ENCODE data around the gene DISP3. TPM values are rescaled to one million over a fixed set of nuclear protein-coding genes. Genes with fewer than 3 reads are reported as not detected.

Gene DISP3
- polyA plus RNA-seq, 3 donors: 0.01 TPM; not detected in 2

DNA sequence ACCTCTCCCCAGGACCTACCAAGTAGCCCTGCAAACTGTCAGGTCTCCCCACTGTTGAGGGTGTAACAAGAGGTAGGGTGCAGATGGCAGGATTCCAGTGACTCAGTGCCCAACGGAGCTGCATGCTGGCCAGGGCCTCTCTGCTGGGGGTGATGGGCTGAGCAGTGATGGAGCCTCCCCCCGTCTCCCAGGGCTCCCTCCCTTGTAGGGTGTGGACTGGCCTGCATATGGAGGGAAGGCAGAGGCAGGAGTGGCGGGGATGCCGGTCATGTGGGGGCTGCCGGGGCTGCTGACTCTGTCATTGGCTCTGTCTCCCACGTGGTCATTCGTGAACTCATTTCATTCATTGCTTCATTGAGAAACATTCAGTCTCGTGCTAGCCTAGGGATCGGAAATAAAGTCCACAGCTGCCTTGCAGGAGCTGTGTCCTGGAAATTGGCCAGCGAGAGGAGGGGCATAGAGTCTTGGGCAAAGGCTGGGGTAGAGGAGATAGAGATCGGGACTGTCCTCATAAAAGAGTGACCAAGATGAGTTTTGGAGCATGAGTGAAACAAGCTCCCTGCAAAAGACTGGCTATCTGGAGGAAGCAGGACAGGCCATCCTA, 22.9 kb upstream of the DISP3 start:
- DNase-seq: no peak
- no peaks in the 10 kb centered on the region for H3K4me1 ChIP-seq (ENCODE audit: control insufficient read depth in 1 of 2, insufficient read depth in 2 of 2, low read length in 2 of 2)
- no peaks in the 10 kb centered on the region for H3K79me2 ChIP-seq (ENCODE audit: insufficient read depth, low read length)
- intact Hi-C loops (cut with micrococcal nuclease): loop anchor here in 1 of 2 donors (2.0 kb wide), 1 partner anchor 65 kb away; no protein-coding TSS in a partner anchor
- peaks cover 8 to 13% (median 11%) of the 10 kb centered on the region in 3 donors for H3K27me3 Mint-ChIP-seq (ENCODE audit: low read depth in 3 of 3)
- no peak overlapping the region for H2AFZ ChIP-seq (ENCODE audit: insufficient read depth, low read depth, low read length, poor library complexity, severe bottlenecking)
- no peaks in the 10 kb centered on the region for H3K36me3 Mint-ChIP-seq
- H3K27ac Mint-ChIP-seq: peak overlapping the region in 1 of 7 donors; percentile 30
- no peaks in the 10 kb centered on the region for H3K4me1 Mint-ChIP-seq
- H3K27me3 ChIP-seq (ENCODE audit: control insufficient read depth in 2 of 2, insufficient read depth in 2 of 2, low read length in 2 of 2): peaks cover 0 to 3% of the 10 kb centered on the region in 2 donors
- H3K9me3 ChIP-seq (replicated peaks in 1 of 2; ENCODE audit: control insufficient read depth in 1 of 2, insufficient read depth in 1 of 2, low read length in 2 of 2): no peaks in the 10 kb centered on the region
- no peaks in the 10 kb centered on the region for H3K36me3 ChIP-seq (replicated peaks in 1 of 2; ENCODE audit: control insufficient read depth in 1 of 2, insufficient read depth in 2 of 2, low read length in 2 of 2)
- no peak overlapping the region for H3K4me2 ChIP-seq (replicated peaks; ENCODE audit: extremely low read depth, low read length, poor library complexity, severe bottlenecking)
- no peaks in the 10 kb centered on the region for H4K20me1 ChIP-seq (ENCODE audit: insufficient read depth, low read length)
- H3K27ac ChIP-seq (ENCODE audit: low read depth in 1 of 2, low read length in 2 of 2): no peak overlapping the region
- whole genome bisulfite sequencing (ENCODE audit: insufficient coverage): 72% methylated on average over 8 of the region's 11 CpGs
- H3K4me3 Mint-ChIP-seq: no peak overlapping the region
- no peak overlapping the region for H3K9ac ChIP-seq (ENCODE audit: insufficient read depth, low read length, poor library complexity, severe bottlenecking)
- H3K4me3 ChIP-seq (replicated peaks in 1 of 3; ENCODE audit: low read depth in 2 of 3, low read length in 3 of 3): no peak overlapping the region
- H3K9me3 Mint-ChIP-seq: peaks cover 0 to 5% (median 0%) of the 10 kb centered on the region in 7 donors
- TF ChIP-seq, protein P1, sequence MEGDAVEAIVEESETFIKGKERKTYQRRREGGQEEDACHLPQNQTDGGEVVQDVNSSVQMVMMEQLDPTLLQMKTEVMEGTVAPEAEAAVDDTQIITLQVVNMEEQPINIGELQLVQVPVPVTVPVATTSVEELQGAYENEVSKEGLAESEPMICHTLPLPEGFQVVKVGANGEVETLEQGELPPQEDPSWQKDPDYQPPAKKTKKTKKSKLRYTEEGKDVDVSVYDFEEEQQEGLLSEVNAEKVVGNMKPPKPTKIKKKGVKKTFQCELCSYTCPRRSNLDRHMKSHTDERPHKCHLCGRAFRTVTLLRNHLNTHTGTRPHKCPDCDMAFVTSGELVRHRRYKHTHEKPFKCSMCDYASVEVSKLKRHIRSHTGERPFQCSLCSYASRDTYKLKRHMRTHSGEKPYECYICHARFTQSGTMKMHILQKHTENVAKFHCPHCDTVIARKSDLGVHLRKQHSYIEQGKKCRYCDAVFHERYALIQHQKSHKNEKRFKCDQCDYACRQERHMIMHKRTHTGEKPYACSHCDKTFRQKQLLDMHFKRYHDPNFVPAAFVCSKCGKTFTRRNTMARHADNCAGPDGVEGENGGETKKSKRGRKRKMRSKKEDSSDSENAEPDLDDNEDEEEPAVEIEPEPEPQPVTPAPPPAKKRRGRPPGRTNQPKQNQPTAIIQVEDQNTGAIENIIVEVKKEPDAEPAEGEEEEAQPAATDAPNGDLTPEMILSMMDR (IDR thresholded peaks at IDR 0.05): no peak

DNA sequence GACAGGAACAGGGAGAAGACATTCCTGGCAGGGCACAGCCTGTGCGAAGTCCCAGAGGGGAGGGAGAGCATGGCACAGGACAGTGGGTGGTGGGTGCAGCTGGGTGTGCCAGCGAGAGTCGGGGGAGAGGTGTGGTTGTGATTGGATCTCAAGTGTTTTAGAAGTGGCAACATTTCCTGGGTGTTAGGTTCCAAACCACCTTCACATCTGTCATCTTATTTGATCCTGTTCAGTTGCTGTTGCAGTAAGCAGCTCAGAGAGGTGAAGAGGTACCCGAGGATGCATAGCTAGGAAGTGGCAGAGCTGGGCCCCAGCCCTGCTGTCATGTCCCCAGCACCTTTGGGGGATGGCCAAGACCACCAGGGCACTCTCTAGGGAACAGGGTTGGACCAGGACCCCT, 22.0 kb upstream of the DISP3 start:
- H3K27me3 ChIP-seq (ENCODE audit: control insufficient read depth in 2 of 2, insufficient read depth in 2 of 2, low read length in 2 of 2): peaks cover 0 to 3% of the 10 kb centered on the region in 2 donors
- H3K27ac ChIP-seq (ENCODE audit: low read depth in 1 of 2, low read length in 2 of 2): no peak overlapping the region

More for the DNA sequence above, 22.0 kb upstream of the DISP3 start:
- Mint-ChIP-seq H3K36me3 (no peaks in the 10 kb centered on the region), H3K4me1 (no peaks in the 10 kb centered on the region), H3K9me3 (peaks cover 0 to 5% (median 0%) of the 10 kb centered on the region in 7 donors), H3K27ac (no peak overlapping the region), H3K4me3 (no peak overlapping the region), H3K27me3 (ENCODE audit: low read depth in 3 of 3) (peaks cover 8 to 12% (median 9%) of the 10 kb centered on the region in 3 donors)
- Histone ChIP-seq H3K4me2 (replicated peaks; ENCODE audit: extremely low read depth, low read length, poor library complexity, severe bottlenecking) (no peak overlapping the region), H3K36me3 (replicated peaks in 1 of 2; ENCODE audit: control insufficient read depth in 1 of 2, insufficient read depth in 2 of 2, low read length in 2 of 2) (no peaks in the 10 kb centered on the region), H3K79me2 (ENCODE audit: insufficient read depth, low read length) (no peaks in the 10 kb centered on the region), H3K4me1 (ENCODE audit: control insufficient read depth in 1 of 2, insufficient read depth in 2 of 2, low read length in 2 of 2) (no peaks in the 10 kb centered on the region), H3K4me3 (replicated peaks in 1 of 3; ENCODE audit: low read depth in 2 of 3, low read length in 3 of 3) (no peak overlapping the region), H2AFZ (ENCODE audit: insufficient read depth, low read depth, low read length, poor library complexity, severe bottlenecking) (no peak overlapping the region), H3K9me3 (replicated peaks in 1 of 2; ENCODE audit: control insufficient read depth in 1 of 2, insufficient read depth in 1 of 2, low read length in 2 of 2) (no peaks in the 10 kb centered on the region), H4K20me1 (ENCODE audit: insufficient read depth, low read length) (no peaks in the 10 kb centered on the region), H3K9ac (ENCODE audit: insufficient read depth, low read length, poor library complexity, severe bottlenecking) (no peak overlapping the region)
- DNase-seq: no peak
- TF ChIP-seq, protein P1 (IDR thresholded peaks at IDR 0.05): no peak
- WGBS (ENCODE audit: insufficient coverage): 83% methylated on average over 2 of the region's 4 CpGs
- intact Hi-C loops (cut with micrococcal nuclease): loop anchor here in 1 of 2 donors (2.0 kb wide), 1 partner anchor 64 kb away; no protein-coding TSS in a partner anchor
